CMK (cell line): ENCODE measurements around the gene PDCD1LG2.

ENCODE experiments used
- DNase-seq: peaks from one replicate; pipeline ENCODE4 v3.0.0-alpha.2; 2010; ENCODE audit warnings: low read depth

The PDCD1LG2 gene

GRCh38 chr9:5531101-5531882, 21.0 kb downstream of the PDCD1LG2 start:
- no peak for DNase-seq

GRCh38 chr9:5532306-5532705, 22.0 kb downstream of the PDCD1LG2 start:
- no peak for DNase-seq

DNA sequence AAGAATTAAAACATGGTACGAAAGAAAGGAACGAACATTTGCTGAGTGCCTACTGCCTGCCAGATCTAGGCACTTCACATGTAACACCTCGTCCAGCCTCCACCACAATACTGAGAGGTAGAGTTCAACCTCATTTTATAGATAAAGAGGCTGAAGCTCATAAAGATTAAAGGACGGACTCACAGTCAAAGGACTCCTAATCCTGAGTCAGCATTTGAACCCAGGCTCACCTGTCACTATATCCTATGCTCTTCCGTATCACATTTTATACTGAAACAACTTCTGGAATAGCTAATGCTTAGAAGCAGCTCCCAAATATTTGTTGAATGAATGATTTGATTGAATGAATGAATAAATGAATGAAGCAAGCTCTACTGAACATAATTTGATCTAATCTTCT, 22.5 kb downstream of the PDCD1LG2 start:
- DNase-seq, result no peak

GRCh38 chr9:5536684-5537083, 26.4 kb downstream of the PDCD1LG2 start:
- DNase-seq, result no peak

GRCh38 chr9:5543875-5544702, 33.8 kb downstream of the PDCD1LG2 start:
- no peak for DNase-seq

DNA sequence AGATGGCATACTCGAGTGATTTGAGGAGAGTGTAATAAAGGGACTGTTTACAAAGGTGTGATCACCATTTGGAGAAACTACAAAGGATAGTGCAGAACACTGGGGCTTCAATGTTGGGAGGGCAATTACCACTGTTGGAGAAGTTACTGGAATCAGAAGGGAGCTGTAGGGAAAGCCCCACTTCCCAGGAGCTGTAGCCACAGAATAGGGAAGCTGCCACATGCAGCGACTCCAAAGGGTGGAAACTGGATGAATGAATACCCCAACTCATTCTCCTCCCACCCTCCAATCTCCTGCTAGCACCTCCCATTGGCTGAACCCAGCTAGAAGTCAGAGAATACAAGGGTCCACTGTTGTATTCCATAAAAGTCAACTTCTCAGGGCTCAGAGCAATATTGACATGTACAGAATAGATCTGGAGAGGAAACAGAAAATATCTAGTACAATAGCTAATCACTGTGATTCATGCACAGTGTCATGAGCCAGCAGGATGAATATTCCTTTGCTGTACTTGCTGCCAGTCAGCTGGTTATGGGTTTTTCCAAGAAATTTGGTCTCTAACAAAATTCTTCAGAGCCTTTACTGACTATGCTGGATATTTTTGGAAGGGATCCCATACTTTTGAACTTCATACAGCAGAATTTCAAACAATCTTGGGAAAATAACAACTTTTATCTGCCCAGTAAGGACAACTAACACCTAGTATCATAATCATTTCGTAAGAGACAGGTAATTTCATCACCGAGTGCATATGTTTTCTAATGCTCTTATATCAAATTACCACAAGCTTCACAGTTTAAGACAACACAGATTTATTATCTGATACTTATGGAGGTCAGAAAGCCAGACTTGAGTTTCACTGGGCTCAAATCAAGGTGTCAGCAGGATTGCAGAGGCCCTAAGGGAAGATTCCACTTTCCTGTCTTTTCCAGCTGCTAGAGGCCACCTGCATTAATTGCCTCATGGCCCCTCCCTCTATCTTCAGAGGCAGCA, 39.6 kb downstream of the PDCD1LG2 start:
- DNase-seq, result no peak

DNA sequence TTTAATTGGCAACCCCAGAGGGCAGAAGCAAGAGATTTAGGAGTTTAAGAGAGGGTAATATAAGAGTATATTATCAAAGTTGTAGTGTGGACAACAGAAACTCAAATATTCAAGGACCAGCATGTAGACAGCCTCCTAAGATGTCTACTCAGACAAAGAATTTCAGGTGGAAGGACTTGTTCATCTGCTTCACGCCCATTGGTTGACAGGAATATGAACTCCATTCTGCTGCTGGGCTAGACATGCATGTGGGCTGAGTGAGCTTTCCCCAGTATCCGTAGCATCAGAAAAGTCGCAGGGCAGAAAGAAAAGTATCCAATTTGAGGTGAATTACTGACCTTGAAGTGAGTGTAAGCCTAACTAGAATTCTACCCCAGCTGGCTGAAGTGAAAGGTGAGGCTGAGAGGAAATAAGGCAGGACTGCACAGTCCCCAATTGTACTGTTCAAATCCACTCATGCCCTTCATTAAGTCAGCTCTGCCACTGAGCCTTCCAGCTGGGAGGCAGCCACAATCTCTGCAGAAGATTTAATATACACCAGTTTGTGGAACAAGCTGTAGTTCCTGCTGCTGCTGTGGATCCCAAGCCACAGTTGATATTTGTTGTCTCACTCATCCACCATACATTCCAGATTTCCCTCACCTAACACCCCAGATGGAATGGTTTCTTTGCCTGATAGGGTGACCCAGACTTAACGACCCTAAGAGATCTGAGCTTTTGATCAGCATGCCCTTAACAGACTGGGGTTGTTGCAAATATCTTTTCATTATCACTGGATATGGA, 41.2 kb downstream of the PDCD1LG2 start:
- no peak for DNase-seq

- no peak for DNase-seq
These were observed 42.0 kb downstream of the PDCD1LG2 start for GRCh38 chr9:5552301-5552700.

DNA sequence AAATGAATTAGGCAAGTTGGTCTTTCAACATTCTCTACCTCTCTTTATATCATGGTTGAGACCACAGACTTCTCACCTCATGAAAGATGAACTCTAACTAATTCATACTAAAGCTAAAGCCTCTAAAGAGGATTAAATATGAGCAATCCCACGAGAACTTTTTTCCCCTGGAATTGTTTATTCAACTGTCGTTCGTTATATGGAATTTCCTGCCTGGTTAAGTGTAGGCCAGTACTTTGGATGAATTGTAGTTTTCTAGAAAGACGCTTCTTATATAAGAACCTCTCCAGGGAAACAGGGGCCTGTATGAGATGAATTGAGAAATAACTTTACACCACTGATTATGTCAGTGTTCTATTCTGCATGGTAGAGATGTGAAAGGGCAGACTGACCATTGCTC, 42.9 kb downstream of the PDCD1LG2 start:
- no peak for DNase-seq

- no peak for DNase-seq
These were observed 43.9 kb downstream of the PDCD1LG2 start for GRCh38 chr9:5554254-5554653.

GRCh38 chr9:5556101-5556705, 45.9 kb downstream of the PDCD1LG2 start:
- no peak for DNase-seq

DNA sequence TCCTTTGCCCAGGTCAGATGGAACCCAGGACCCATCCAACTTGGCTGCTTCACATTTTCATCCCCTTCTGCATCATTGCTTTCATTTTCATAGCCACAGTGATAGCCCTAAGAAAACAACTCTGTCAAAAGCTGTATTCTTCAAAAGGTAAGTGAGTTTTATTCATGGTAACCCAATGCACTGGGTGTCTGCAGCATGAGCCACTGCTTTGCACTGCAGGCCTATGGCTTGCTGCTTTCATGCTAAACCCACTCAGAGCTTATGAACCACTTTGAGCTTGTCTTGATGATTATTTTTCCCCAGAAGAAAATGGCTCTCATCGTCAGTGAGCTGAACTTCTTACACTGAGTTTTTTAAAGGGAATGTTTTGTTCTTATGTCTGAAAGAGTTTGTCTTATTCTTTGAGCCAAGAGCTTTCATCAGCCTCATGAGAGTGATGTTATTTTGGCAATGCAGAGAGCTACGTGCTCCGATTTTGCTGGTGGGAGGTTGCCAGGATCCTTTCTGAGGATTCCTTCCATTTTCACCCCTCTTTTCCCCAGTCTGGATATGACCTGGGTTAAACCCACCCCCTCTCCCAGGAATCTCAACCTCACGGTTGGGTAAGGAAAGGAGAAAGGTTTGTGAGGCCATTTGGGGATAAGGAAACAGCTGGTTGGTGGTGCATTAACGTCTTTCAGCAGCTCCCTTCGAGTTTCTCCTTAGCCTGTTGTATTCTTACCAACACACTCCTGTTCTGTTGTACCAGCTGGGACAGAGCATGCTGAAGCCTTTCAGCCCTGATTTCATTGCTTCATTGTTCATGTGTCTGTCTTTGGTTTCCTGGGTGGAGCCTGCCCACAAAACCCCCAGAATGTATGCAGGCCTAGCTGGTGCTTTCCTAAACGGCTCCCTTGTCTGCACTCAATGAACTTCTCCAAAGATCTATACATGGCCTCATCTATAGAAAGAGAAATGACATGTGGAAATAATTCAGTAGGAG, 47.6 kb downstream of the PDCD1LG2 start:
- DNase-seq, result no peak

- no peak for DNase-seq
These were observed 49.3 kb downstream of the PDCD1LG2 start for GRCh38 chr9:5559659-5560058.

DNA sequence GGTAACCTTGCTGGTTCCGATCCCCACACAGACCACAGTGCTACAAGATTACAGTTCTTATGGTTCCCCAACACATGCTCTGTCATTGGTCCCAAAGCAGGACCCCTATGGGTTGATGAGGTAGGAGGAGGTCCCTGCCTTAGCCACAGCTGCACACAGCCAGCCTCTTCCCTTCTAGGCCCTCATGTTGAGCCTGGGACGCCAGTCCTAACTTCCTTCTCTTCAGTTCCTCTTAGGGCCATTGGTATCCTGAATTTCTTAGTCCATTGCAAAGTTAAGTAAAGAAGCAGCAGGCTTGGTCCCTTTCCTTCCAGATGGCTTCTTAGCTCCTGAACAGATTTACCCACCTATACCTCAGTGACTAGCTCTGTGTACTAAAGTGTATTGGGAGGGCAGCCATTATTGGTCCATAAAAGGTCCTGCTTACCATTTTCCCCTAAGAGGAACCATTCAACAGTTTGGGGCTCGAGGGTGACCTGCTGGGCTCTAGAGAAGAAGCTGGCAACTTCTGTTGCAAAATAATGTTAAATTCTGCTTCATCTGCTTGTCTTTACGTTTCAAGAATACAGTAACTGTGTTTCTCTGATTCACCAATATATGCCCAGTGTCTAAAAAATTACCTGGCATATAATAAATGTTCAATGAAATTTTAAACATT, 50.2 kb downstream of the PDCD1LG2 start:
- no peak for DNase-seq

- no peak for DNase-seq
These were observed 51.6 kb downstream of the PDCD1LG2 start for GRCh38 chr9:5561828-5562488.

DNA sequence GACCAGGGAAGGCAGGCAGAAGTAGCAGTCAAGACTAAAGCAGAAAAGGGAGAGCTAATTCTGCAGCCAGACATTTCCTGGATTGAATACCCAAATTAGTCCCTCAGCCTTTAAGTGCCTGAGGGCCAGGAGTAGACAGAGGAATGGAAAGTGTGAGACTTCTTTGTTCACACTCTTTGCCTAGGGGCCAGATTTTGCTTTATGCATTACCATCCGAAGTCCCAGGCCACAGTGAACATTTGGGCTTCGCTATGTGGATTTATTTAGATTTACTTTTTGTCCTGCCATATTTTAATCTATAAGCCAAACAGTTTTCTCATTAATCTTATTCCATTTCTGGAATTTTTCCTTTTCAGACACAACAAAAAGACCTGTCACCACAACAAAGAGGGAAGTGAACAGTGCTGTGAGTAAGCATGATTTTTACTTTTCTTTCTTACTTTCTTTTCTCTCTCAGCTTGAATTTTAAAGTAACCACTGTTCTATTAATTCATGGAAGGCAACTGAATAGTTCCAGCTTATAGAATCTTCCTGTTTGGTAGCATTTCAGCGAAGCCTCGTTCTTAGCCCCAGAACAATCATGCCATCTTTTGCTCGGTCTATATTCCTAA, 52.6 kb downstream of the PDCD1LG2 start:
- no peak for DNase-seq

- no peak for DNase-seq
These were observed 53.1 kb downstream of the PDCD1LG2 start for GRCh38 chr9:5563417-5563815.

GRCh38 chr9:5563886-5564285, 53.6 kb downstream of the PDCD1LG2 start:
- no peak for DNase-seq
